Measurements from ENCODE around the gene SMG9.
"Not testable (repeated sequence)": the region's sequence is repeated elsewhere in the genome, so short reads cannot be mapped to it uniquely, and the experiment has no call there.

SMG9 gene

DNA sequence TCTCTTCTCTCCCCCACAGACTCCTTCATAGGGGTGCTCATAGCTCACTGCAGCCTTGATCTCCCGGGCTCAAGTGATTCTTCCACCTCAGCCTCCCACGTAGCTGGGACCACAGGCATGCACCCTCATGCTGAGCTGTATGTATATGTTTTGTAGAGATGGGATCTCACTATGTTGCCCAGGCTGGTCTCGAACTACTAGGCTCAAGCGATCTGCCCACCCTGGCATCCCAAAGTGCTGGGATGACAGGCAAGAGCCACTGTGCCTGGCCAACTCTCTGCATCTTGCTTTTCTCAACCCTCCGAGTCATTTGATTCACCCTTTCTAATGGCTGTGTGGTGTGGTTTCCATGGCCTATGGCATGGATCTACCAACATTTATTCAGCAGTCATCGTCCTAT lies 49.0 kb downstream of the SMG9 start:
- no peak for DNase-seq (ENCODE audit: low read depth, low spot score)
- no peak overlapping the region for H3K4me3 ChIP-seq (ENCODE audit: low read length)

GRCh38 chr19:43704002-43704705 lies 50.6 kb downstream of the SMG9 start:
- no peak overlapping the region for H3K4me3 ChIP-seq (ENCODE audit: low read length)
- no peak for DNase-seq (ENCODE audit: low read depth, low spot score)

GRCh38 chr19:43700395-43701000 lies 54.3 kb downstream of the SMG9 start:
- DNase-seq (ENCODE audit: low read depth, low spot score): no peak
- H3K4me3 ChIP-seq (ENCODE audit: low read length): no peak overlapping the region

GRCh38 chr19:43699506-43700394 lies 55.0 kb downstream of the SMG9 start:
- no peak for DNase-seq (ENCODE audit: low read depth, low spot score)
- H3K4me3 ChIP-seq (ENCODE audit: low read length): no peak overlapping the region

- H3K4me3 ChIP-seq (ENCODE audit: low read length): no peak overlapping the region
- no peak for DNase-seq (ENCODE audit: low read depth, low spot score)
Observed at GRCh38 chr19:43697295-43697694, 57.5 kb downstream of the SMG9 start.

GRCh38 chr19:43695985-43696704 lies 58.6 kb downstream of the SMG9 start:
- H3K4me3 ChIP-seq (ENCODE audit: low read length): no peak overlapping the region
- no peak for DNase-seq (ENCODE audit: low read depth, low spot score)

DNA sequence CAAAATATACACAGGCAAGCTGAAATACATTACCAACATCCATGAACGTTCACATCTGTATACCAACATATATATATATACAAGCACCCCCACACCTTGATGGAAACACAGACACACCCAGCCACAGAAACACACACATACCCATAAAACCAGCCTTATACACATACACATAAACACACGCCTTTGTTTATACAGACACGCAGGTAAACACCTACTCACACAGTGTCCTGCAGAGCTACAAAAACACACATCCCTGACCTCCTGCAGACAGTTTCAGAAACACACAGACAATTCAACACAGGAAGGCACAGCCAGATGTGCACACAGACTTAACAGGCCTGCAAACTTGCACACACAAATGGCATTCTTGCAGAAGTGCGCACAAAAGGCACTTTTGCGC lies 60.2 kb downstream of the SMG9 start:
- no peak overlapping the region for H3K4me3 ChIP-seq (ENCODE audit: low read length)
- no peak for DNase-seq (ENCODE audit: low read depth, low spot score)

DNA sequence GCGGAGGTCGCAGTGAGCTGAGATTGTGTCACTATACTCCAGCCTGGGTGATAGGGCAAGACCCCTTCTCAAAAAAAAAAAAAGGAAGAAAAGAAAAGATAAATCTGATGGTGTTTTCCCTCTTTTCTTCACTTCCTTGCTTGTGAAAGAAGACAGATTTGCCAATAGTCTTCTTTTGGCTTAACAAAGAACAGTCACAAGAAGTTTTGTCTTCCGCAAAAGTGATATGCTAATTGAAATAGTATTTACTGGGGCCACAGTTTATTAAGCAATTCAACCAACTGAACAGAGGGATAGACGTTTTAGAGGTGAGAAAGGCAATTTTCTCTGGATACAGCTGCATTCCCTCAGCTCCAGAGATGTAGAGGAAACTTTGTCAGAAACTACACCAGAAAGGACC lies 61.9 kb downstream of the SMG9 start:
- no peak for DNase-seq (ENCODE audit: low read depth, low spot score)
- H3K4me3 ChIP-seq (ENCODE audit: low read length): no peak overlapping the region

DNA sequence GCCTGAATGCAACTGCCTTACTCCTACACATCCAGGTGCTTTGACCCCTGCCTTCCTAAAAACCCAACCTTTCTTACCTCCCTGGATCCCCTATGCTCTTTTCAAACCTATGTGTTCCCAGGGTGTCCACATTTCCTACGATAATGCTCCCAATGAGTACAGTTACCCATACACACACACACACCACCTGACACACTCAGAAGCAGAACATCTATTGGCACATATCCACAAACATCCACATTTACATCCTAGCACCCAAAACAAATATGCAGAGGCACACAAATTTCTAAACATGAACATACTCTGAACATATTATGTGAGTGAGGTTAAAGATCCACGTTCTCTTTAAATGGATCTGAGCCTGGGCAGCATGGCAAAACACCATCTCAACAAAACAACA lies 62.4 kb downstream of the SMG9 start:
- DNase-seq (ENCODE audit: low read depth, low spot score): no peak
- H3K4me3 ChIP-seq (ENCODE audit: low read length): no peak overlapping the region

DNA sequence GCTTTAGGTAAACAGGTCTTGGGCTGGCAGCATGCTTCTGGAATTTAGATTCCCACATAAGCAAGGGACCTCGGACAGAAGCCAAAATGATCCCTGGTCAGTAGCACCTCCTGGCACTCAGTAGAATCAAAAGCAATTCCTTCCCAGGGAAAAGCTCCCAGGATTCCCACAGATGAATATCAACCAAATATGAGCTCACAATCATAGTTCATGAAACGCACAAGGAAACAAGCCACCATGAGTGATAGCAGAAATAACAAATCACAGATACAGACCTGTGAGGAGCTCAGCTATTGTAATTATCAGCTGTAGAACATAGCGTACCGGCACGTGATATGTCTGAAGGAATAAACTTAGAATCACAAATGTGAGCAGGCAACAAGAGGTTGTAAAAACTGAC lies 63.0 kb downstream of the SMG9 start:
- DNase-seq (ENCODE audit: low read depth, low spot score): no peak
- H3K4me3 ChIP-seq (ENCODE audit: low read length): no peak overlapping the region

GRCh38 chr19:43690890-43691289 lies 63.9 kb downstream of the SMG9 start:
- no peak for DNase-seq (ENCODE audit: low read depth, low spot score)
- H3K4me3 ChIP-seq (ENCODE audit: low read length): no peak overlapping the region

DNA sequence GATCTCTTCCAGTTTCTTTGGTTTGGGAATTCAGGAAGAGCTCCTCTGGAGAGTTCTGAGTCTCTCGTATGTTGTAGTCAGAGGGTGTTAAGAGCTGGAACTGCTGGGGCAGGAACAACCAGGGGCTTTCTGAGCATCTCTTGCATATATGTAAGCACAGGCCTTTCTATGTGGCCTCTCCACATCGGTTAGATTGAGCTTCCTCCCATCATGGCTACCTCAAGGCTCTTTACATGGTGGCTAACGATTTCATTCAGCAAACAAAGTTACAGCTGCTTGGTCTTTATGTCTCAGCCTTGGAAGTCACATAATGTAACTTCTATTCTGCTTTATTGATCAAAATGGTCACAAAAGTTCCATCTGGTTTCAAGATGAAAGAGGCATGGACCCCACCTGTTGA lies 64.3 kb downstream of the SMG9 start:
- DNase-seq (ENCODE audit: low read depth, low spot score): no peak
- no peak overlapping the region for H3K4me3 ChIP-seq (ENCODE audit: low read length)

GRCh38 chr19:43688059-43688701 lies 66.6 kb downstream of the SMG9 start:
- H3K4me3 ChIP-seq (ENCODE audit: low read length): no peak overlapping the region
- no peak for DNase-seq (ENCODE audit: low read depth, low spot score)

- DNase-seq (ENCODE audit: low read depth, low spot score): no peak
- no peak overlapping the region for H3K4me3 ChIP-seq (ENCODE audit: low read length)
Observed at GRCh38 chr19:43687660-43687997, 67.1 kb downstream of the SMG9 start.

DNA sequence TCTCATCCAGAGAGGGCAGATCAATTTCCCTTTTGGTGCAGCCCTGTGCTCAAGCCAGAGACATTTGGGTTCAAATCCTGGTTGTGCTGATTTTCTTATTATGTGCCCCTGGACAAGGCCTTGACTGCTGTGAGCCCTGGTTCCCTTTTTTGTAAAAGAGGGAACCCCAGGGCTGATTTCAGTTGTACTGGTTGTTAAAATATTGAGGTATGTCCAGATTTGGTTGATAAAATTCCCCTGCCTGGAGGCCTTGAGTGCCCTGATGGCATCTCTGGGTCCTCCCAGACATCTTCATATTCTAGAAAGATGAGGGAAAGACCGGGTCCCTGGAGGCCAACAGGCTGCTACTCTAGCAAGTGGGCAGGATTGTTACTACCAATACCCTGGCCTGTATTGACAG lies 70.4 kb downstream of the SMG9 start:
- no peak overlapping the region for H3K4me3 ChIP-seq (ENCODE audit: low read length)
- DNase-seq (ENCODE audit: low read depth, low spot score): no peak

DNA sequence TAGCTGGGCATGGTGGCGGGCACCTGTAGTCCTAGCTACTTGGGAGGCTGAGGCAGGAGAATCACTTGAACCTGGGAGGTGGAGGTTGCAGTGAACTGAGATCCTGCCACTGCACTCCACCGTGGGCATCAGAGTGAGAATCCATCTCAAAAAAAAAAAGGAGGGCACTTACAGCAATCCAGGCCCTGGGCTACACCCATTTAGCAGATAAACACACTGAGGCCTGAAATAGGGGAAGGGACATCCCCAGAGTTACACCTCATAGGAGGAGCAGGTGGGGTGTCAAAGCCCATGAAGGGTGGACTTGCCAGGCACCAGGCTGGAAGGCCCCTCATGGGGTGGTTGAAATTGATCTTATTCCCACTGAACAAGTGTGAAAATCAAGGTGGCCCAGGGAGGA lies 70.9 kb downstream of the SMG9 start:
- DNase-seq (ENCODE audit: low read depth, low spot score): no peak
- no peak overlapping the region for H3K4me3 ChIP-seq (ENCODE audit: low read length)

DNA sequence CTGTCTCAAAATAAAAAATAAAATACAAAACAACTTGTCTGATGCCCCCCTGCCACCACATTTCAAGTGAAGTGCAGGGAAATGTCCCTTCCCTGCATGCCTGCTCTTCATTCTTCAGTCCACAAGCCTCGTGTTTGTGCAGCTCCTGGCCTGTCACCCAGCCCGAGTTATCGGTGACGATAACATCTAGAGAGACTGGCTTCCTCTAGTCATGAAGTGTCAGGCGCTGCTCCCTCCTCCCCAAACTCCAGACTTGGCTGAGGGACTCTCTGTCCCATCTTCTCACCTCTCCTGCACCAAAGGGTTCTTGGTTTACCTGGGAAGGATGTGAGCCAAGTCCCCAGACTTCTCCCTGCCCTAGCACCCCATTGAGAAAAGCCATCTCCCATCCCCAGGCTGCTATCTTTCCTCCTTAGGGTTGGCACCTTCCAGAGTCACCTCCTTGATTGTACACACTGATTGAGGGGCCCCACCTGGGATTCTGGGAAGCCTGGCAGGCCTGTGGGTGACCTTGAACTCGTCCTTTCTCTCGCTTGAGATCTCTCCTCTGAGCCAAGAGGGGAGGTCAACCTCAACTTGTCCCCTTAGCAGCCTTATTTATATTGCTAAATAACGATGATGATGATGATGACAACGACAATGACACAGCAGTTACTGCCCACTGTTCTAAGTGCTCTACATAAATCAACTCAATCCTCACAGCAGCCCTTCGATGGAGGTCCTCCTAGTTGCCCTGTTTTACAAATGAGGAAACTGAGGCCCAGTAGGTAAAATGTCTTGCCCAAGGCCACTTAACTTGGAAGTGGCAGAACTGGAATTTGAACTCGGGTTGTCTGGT lies 71.7 kb downstream of the SMG9 start:
- no peak for DNase-seq (ENCODE audit: low read depth, low spot score)
- H3K4me3 ChIP-seq (ENCODE audit: low read length): no peak overlapping the region

DNA sequence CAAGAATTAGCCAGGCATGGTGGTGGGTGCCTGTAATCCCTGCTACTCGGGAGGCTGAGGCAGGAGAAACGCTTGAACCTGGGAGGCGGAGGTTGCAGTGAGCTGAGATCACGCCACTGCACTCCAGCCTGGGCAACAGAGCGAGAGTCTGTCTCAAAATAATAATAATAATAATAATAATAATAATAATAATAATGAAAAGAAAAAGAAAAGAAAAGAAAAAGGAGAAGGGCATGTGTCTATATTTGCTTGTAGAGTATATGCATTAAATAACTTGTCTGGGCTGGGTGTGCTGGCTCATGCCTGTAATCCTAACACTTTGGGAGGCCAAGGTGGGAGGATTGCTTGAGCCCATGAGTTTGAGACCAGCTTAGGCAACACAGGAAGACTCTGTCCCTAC lies 72.5 kb downstream of the SMG9 start:
- not testable (repeated sequence) for DNase-seq (ENCODE audit: low read depth, low spot score)

More for the DNA sequence above, 72.5 kb downstream of the SMG9 start:
- not testable (repeated sequence) for H3K4me3 ChIP-seq (ENCODE audit: low read length)
